ENCODE measurements around the gene DKK3. TPM values are rescaled to one million over a fixed set of nuclear protein-coding genes. Genes with fewer than 3 reads are reported as not detected.
"Not testable (repeated sequence)": the region's sequence is repeated elsewhere in the genome, so short reads cannot be mapped to it uniquely, and the experiment has no call there.

Gene DKK3
- total RNA-seq, 1 donor from 2014 or later: 204 TPM

GRCh38 chr11:12044799-12045198 lies 36.4 kb upstream of the DKK3 start:
- no peak overlapping the region for H3K4me3 ChIP-seq (ENCODE audit: low read depth, low read length)
- H3K27me3 ChIP-seq (ENCODE audit: control insufficient read depth, insufficient read depth, low read length): no peaks in the 10 kb centered on the region
- DNase-seq (ENCODE audit: low read depth): no peak
- no peak for TF ChIP-seq CTCF (IDR thresholded peaks at IDR 0.05; ENCODE audit: insufficient read depth, low read length, poor library complexity, severe bottlenecking)
- no peaks in the 10 kb centered on the region for H3K36me3 ChIP-seq (ENCODE audit: control insufficient read depth, insufficient read depth, low read length)

- H3K4me3 ChIP-seq (ENCODE audit: low read depth, low read length): no peak overlapping the region
- DNase-seq (ENCODE audit: low read depth): peak; percentile 100
- H3K27me3 ChIP-seq (ENCODE audit: control insufficient read depth, insufficient read depth, low read length): no peaks in the 10 kb centered on the region
- peak; percentile 76 for TF ChIP-seq CTCF (IDR thresholded peaks at IDR 0.05; ENCODE audit: insufficient read depth, low read length, poor library complexity, severe bottlenecking)
- H3K36me3 ChIP-seq (ENCODE audit: control insufficient read depth, insufficient read depth, low read length): no peaks in the 10 kb centered on the region
These were observed 35.7 kb upstream of the DKK3 start for GRCh38 chr11:12043959-12044791.

- no peak overlapping the region for H3K4me3 ChIP-seq (ENCODE audit: low read depth, low read length)
- DNase-seq (ENCODE audit: low read depth): no peak
These were observed 34.8 kb upstream of the DKK3 start for GRCh38 chr11:12043221-12043620.

GRCh38 chr11:12042215-12042676 lies 33.8 kb upstream of the DKK3 start:
- Histone ChIP-seq H3K36me3 (ENCODE audit: control insufficient read depth, insufficient read depth, low read length) (no peaks in the 10 kb centered on the region), H3K27me3 (ENCODE audit: control insufficient read depth, insufficient read depth, low read length) (no peaks in the 10 kb centered on the region), H3K4me3 (ENCODE audit: low read depth, low read length) (no peak overlapping the region)
- DNase-seq (ENCODE audit: low read depth): peak; percentile 99
- no peak for TF ChIP-seq CTCF (IDR thresholded peaks at IDR 0.05; ENCODE audit: insufficient read depth, low read length, poor library complexity, severe bottlenecking)

More at GRCh38 chr11:12043221-12043620, 34.8 kb upstream of the DKK3 start:
- no peaks in the 10 kb centered on the region for H3K27me3 ChIP-seq (ENCODE audit: control insufficient read depth, insufficient read depth, low read length)
- no peaks in the 10 kb centered on the region for H3K36me3 ChIP-seq (ENCODE audit: control insufficient read depth, insufficient read depth, low read length)
- TF ChIP-seq CTCF (IDR thresholded peaks at IDR 0.05; ENCODE audit: insufficient read depth, low read length, poor library complexity, severe bottlenecking): no peak

GRCh38 chr11:12040719-12041118 lies 32.3 kb upstream of the DKK3 start:
- H3K27me3 ChIP-seq (ENCODE audit: control insufficient read depth, insufficient read depth, low read length); H3K4me3 ChIP-seq (ENCODE audit: low read depth, low read length); H3K36me3 ChIP-seq (ENCODE audit: control insufficient read depth, insufficient read depth, low read length); DNase-seq (ENCODE audit: low read depth): not testable (repeated sequence)

GRCh38 chr11:12032968-12033367 lies 24.5 kb upstream of the DKK3 start:
- Histone ChIP-seq H3K36me3 (ENCODE audit: control insufficient read depth, insufficient read depth, low read length) (no peaks in the 10 kb centered on the region), H3K4me3 (ENCODE audit: low read depth, low read length) (no peak overlapping the region), H3K27me3 (ENCODE audit: control insufficient read depth, insufficient read depth, low read length) (no peaks in the 10 kb centered on the region)
- TF ChIP-seq CTCF (IDR thresholded peaks at IDR 0.05; ENCODE audit: insufficient read depth, low read length, poor library complexity, severe bottlenecking): no peak
- DNase-seq (ENCODE audit: low read depth): no peak
